NCI-H1694 treated with DMSO at 0.1 percent for 48 hours (cell line): Measurements from ENCODE around the gene STK16.
A peak's percentile ranks its signal among the peaks of the same experiment; 100 is the strongest.
"Not testable (repeated sequence)": the region's sequence is repeated elsewhere in the genome, so short reads cannot be mapped to it uniquely, and the experiment has no call there.

Experiments
- DNase-seq: peaks from one replicate; lab custom pipeline; 2025; lab: John Stamatoyannopoulos, UW

STK16 gene

DNA sequence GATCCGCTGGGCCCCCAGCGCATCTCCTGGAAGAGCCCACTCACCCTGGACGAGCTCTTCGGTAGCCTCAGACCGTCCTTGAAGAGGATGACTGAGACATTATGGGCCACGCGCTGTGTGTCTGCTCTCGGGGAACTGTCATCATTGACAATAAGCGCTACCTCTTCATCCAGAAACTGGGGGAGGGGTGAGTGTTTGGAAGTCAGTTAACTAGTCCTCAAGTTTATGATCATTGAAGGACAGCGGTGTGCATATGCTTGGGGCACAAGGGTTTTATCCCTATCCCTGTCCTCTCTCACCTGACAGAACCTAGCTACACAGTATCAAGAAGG, 586 bp downstream of the STK16 start:
- DNase-seq = no peak

- DNase-seq = no peak
Observed at GRCh38 chr2:219246559-219246958, 1.3 kb downstream of the STK16 start.

GRCh38 chr2:219247678-219248642, 2.7 kb downstream of the STK16 start:
- DNase-seq = no peak

GRCh38 chr2:219248845-219249202, 3.5 kb downstream of the STK16 start:
- DNase-seq = no peak

DNA sequence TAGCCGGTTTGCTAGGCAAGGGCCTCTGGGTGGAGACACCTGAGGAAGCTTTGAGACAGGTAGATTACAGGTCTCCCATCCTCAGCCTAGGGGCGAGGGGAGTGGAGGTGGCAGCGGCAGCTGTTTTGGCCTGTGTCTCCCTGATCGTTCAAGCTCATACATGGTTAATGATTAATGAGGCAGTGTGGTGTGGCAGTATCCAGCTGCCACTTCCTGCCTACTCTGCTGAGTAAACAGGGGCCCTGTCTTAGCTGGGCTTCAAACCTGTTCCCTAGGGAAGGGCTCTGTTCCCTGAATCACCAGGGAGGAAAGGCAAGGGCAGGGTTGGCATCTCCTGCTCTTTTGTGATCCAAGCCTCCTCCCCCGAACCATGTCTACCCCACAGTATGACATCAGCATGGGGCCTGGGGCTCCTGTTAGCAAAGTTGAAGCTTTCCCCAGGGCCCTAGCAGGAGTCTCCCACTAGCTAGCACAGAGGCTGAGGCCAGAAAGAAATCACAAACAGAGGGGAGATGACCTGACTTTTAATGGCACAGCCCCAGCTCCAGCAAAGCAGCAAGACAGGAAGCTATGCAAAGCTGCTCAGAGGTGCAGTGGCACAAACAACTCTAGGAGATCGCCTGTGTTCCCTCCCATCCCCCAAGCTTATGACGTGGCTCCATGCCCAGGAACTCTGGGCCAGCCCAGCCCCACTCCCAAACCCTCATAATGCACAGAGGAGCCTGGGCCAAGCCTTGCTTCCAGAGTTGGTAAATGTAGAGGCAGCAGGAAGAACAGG, 4.1 kb downstream of the STK16 start:
- peak; percentile 96 for DNase-seq

GRCh38 chr2:219250049-219250781, 4.9 kb downstream of the STK16 start:
- DNase-seq = no peak

DNA sequence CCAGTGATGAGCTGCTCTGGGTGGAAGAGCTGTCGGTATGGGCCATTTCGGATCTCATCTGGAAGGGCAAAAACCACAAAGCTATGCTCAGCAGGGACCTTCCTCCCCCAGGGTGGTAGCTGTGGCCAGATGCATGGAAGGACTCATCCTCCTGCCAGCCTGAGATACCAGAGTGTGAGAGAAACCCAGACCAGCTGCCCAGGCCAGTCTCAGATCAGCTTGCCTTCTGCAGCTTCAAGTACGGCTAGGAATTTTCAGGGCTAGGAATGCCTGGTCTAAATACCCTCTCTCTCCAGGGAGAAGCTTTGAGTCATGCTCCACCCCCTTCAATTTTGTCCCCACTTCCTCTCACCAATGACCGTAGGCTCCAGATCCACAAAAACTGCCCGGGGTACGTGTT, 6.4 kb downstream of the STK16 start:
- no peak for DNase-seq

GRCh38 chr2:219252084-219252483, 6.8 kb downstream of the STK16 start:
- no peak for DNase-seq

DNA sequence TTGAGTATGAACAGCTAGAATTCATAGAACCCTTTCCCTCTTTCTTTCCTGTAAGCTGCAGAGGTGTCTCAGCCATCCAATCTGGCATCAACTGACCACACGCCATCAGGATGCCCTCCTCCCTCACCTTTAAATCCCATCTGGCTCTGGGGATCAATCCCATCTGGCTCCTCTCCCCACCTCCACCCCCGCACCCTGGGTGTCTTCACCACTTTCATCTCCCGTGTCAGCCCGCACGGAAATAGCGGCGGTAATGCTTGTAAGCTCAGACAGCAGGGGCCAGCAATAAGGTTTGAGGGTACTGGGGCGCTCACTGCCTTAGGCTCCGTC, 7.3 kb downstream of the STK16 start:
- DNase-seq = no peak

DNA sequence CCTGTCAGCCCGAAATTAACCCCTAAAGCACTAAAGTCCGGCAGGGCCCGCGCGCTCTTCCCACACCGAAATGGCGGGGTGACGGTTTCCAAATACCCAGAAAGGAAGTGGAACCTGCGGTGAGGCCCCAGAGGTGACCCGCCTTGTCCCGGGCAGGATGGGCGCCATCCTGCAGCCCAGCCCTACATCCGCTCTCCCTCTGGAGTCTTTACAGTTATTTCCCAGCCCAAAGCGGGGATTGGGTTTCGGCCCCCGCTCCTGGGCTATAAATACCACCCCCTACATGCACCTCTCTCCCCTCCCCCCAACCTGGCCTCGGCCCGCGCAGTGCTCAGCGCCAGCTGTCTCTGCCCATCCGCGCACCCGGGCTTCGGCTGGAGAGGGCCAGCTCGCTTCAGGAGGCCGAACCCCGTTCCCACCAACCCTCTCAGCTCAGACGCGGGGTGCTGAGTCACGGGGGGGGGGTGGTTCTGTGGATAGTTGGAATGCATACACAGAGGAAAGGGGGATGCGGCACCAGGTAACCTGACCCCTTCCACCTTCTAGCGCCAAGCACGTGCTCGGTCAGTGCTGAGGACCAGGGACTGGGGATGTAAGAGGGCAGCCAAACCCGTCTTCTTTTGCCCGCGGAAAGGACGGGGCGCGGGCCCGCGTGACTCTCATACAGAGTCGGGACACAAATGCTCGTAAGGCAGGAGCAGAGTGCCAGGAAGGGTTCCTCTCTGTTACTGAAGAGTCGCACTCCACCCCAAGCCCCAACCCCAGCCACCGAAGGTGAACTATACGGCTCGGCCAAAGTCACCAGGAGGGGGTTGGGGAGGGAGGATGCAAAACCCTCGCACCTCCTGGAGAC, 7.8 kb downstream of the STK16 start, which contains the start of gene TUBA4B:
TSS of gene TUBA4B (plus strand) at position 344 of the 853 bp plus-strand sequence. CDS start at position 509, 165 bp downstream.
- peak; percentile 31 for DNase-seq

GRCh38 chr2:219253753-219254589, 8.7 kb downstream of the STK16 start, which contains the start of gene TUBA4A:
TSS of gene TUBA4A (minus strand) at chr2:219253918. CDS start at chr2:219253858, 60 bp downstream.
- peak; percentile 59 for DNase-seq

DNA sequence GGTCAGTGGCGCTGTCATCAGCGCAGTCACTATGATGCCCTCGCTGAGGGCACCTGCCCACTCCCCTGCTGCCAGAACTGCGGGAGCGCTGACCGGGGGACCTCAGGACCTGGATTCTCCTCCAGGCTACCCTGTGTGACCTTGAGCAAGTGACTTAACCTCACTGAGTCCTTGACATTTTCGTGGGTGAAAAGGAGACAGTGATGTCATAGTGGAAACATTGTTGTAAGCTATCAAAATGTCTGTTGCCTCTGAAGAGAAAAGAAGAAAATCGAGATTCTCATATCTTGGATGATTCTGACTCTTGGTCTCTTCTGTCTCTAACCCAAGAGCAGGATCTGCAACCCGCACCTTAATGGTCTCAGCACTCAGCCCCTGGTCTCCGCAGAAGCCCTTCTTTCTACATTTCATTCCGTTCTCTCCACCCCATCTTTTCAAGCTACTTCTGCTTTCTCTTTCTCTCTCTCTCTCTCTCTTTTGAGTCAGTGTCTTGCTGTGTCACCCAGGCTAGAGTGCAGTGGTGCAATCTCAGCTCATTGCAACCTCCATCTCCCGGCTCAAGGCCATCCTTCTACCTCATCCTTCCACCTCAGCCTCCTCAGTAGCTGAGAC, 9.4 kb downstream of the STK16 start:
- no peak for DNase-seq

DNA sequence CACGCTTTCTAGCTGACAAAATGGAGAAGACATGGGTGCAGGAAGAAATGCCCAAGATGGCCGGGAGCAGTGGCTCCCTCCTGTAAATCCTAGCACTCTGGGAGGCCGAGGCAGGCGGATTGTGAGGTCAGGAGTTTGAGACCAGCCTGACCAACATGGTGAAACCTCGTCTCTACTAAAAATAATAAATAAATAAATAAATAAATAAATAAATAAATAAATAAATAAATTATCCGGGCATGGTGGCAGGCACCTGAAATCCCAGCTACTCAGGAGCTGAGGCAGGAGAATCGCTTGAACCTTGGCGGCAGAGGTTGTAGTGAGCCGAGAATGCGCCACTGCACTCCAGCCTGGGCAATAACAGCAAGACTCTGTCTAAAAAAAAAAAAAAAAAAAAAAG, 13.7 kb downstream of the STK16 start:
- not testable (repeated sequence) for DNase-seq

- no peak for DNase-seq
Observed at GRCh38 chr2:219261024-219261855, 16.0 kb downstream of the STK16 start.

GRCh38 chr2:219266232-219266631, 21.0 kb downstream of the STK16 start:
- DNase-seq = no peak

GRCh38 chr2:219266886-219267285, 21.6 kb downstream of the STK16 start:
- DNase-seq = no peak

DNA sequence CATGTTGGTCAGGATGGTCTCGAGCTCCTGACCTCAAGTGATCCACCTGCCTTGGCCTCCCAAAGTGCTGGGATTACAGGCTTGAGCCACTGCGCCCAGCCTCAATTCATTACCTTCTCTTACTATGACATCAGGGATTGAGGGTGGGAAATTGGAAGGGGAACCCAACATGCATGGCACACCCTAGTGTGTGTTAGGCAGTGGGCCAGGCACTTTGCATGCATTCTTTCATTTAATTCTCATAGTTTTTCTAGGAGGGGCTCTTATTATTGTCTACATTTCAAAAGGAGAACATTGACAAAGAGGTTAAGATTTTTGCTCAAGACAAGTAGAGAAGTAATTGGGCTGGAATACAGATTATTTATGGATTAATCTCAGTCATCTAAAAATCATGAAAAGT, 23.0 kb downstream of the STK16 start:
- no peak for DNase-seq

DNA sequence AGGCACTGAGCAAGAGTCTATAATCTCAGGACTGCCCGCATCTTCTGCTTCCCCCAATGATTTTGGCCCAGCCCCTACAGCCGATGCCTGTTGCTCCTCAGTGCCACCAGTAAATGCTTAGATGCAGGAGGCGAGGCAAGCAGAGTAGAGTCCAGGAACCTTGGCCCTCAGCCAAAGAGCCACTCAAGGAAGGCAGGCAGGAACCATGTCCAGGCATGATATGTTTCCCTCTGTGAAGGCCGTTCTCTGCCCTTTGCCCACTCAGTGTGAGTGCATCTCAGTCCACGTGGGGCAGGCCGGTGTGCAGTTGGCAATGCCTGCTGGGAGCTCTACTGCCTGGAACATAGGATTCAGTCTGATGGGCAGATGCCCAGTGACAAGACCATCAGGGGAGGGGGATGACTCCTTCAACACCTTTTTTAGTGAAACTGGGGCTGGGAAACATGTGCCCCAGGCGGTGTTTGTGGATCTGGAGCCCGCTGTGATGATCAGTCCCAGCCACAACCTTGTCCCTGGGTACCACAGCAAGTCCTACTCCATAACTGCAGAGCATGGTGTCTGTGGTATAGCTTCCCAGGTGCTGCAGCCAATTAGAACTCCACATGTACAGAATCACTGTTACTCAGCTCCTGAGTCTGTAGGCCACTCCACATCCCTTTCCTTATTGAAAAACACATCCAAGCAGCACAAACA, 24.2 kb downstream of the STK16 start:
- no peak for DNase-seq

DNA sequence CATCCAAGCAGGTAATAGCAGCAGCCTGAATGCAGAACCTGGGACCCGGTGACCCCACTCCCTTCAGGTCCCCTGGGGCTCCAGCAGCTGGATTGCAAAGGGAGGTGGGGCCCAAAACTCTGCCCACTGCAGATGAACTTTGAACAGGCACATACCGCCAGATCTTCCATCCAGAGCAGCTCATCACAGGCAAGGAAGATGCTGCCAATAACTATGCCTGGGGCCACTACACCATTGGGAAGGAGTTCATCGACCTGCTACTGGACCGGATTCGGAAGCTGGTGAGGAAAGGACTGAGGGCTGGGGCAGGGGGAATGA, 24.7 kb downstream of the STK16 start:
- DNase-seq = no peak
